B cell (primary cell): Measurements from ENCODE around the gene INHBB.

Source experiments
- EZH2 ChIP-seq: IDR thresholded peaks from 2 replicates; pipeline ENCODE4 v1.6.1; 2012; ENCODE audit warnings: borderline replicate concordance, low read depth, mild to moderate bottlenecking, moderate library complexity, low read length; ENCODE audit not compliant: insufficient read depth, poor library complexity, severe bottlenecking
- TF ChIP-seq, protein P1 (sequence below): fragments of 200-600 bp; IDR thresholded peaks from one replicate; pipeline ENCODE4 v1.8.0; 2022; ENCODE audit warnings: antibody characterized with exemption, mild to moderate bottlenecking

DNA sequence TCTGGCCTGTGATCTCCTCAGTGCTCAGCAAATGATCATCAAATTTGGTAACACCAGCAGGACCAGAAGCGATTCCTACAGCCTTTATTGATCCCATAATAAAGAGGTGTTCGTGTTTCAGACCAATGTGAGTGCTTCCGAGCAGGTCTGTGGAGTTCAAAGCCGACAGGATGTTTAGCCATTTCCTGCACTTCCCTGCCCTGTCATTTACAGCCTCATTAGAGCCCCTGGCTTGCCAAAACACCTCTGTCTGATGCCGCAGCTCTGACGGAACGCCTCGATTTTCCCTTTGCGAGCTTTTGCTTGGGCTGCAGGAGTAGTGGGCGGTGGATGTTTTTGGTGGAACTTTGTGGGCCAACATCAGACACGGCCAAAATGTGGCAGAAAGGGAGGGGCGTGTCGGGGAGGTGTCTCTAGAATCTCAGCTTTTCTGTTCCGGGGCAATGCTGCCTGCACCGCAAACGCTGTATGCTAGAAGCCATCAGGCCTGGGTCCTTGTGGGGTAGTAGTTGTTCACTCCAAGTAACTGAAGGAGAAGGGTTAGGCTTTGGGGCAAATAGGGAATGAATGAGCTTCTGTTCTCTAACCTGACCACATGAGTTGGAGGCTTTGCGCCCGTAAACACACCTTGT, 26.1 kb upstream of the INHBB start:
- TF ChIP-seq, protein P1, sequence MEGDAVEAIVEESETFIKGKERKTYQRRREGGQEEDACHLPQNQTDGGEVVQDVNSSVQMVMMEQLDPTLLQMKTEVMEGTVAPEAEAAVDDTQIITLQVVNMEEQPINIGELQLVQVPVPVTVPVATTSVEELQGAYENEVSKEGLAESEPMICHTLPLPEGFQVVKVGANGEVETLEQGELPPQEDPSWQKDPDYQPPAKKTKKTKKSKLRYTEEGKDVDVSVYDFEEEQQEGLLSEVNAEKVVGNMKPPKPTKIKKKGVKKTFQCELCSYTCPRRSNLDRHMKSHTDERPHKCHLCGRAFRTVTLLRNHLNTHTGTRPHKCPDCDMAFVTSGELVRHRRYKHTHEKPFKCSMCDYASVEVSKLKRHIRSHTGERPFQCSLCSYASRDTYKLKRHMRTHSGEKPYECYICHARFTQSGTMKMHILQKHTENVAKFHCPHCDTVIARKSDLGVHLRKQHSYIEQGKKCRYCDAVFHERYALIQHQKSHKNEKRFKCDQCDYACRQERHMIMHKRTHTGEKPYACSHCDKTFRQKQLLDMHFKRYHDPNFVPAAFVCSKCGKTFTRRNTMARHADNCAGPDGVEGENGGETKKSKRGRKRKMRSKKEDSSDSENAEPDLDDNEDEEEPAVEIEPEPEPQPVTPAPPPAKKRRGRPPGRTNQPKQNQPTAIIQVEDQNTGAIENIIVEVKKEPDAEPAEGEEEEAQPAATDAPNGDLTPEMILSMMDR, result no peak
- no peak for TF ChIP-seq EZH2
